Prostate gland (tissue), 2 donors: ENCODE measurements around the gene HS1BP3. TPM values are rescaled to one million over a fixed set of nuclear protein-coding genes. Genes with fewer than 3 reads are reported as not detected.
A peak's percentile ranks its signal among the peaks of the same experiment; 100 is the strongest.

Source experiments
- DNase-seq: peaks from one replicate; pipeline ENCODE4 v3.0.0-alpha.2; 2019; ENCODE audit warnings: low spot score
- H3K27ac ChIP-seq, 2 donors: fragments of 200-600 bp; sonication (generic); 2 replicates each; pipeline ENCODE4 v1.5.1; 2017 to 2019
- H3K27me3 ChIP-seq: fragments of 200-600 bp; sonication (generic); replicated peaks from 2 replicates; pipeline ENCODE4 v1.5.1; 2019; ENCODE audit not compliant: insufficient read depth
- H3K36me3 ChIP-seq, 2 donors: fragments of 200-600 bp; sonication (generic); 1 replicate in 1 of 2; 2 replicates in 1 of 2; pipeline versions ENCODE4 v1.5.1 to v1.8.1; 2017 to 2019
- H3K4me1 ChIP-seq: fragments of 200-600 bp; sonication (generic); replicated peaks from 2 replicates; pipeline ENCODE4 v1.5.1; 2019
- H3K4me3 ChIP-seq, 2 donors: fragments of 200-600 bp; sonication (generic); 2 replicates each; pipeline ENCODE4 v1.5.1; 2017 to 2019
- H3K9me3 ChIP-seq: fragments of 200-600 bp; sonication (generic); 2 replicates; pipeline ENCODE4 v1.5.1; 2017
- CTCF ChIP-seq, 4 experiments: fragments of 200-600 bp in 2 of 4; fragments of 450-650 bp in 2 of 4; sonication (generic) in 2 of 4; IDR thresholded peaks; 1 replicate in 3 of 4; 2 replicates in 1 of 4; pipeline ENCODE4 v1.5.1; 2016 to 2019; ENCODE audit warnings: antibody characterized with exemption in 4 of 4, mild to moderate bottlenecking in 2 of 4, moderate library complexity in 2 of 4
- POLR2A ChIP-seq: fragments of 450-650 bp; IDR thresholded peaks from one replicate; pipeline ENCODE4 v1.6.1; 2016; ENCODE audit warnings: antibody characterized with exemption, mild to moderate bottlenecking
- POLR2AphosphoS5 ChIP-seq: sonication (generic); formaldehyde crosslinking; IDR thresholded peaks from one replicate; pipeline ENCODE4 v1.6.1; 2017; ENCODE audit warnings: antibody characterized with exemption
- WGBS: methylation state at CpG from one replicate; pipeline ENCODE4 v1.1.5; 2018; 5-methylcytosine and 5-hydroxymethylcytosine counted together
- intact Hi-C: fragments of 100-400 bp; cut with DNase I; formaldehyde crosslinking; loops from one replicate; pipeline ENCODE4 v1.14.2; 2022
- total RNA-seq, 2 donors: library from RNA; depleted of rRNA; stranded (reverse); fragments of >200 nt; gene quantifications; one replicate each; pipeline ENCODE4 v1.1.0, GENCODE V29; 2016

HS1BP3 gene
- total RNA-seq, 2 donors from 2014 or later = 29.9 to 39.4 TPM

GRCh38 chr2:20666005-20666303 lies 15.1 kb upstream of the HS1BP3 start:
- Histone ChIP-seq H3K9me3 (no peaks in the 10 kb centered on the region), H3K27ac (peak overlapping the region; percentile 65 to 71), H3K4me3 (peak overlapping the region; percentile 41 to 45), H3K4me1 (peaks cover 5% of the 10 kb centered on the region), H3K36me3 (no peaks in the 10 kb centered on the region), H3K27me3 (peaks cover 10% of the 10 kb centered on the region)
- WGBS = 3% methylated on average over 34 of the region's 34 CpGs
- DNase-seq = no peak
- intact Hi-C loops = no loop called here
- no peak for TF ChIP-seq POLR2A
- no peak for TF ChIP-seq POLR2AphosphoS5
- no peak for TF ChIP-seq CTCF (IDR thresholded peaks at IDR 0.05)

- H3K4me1 ChIP-seq = peaks cover 5% of the 10 kb centered on the region
- WGBS = 29% methylated on average over 49 of the region's 49 CpGs
These were observed 14.5 kb upstream of the HS1BP3 start for GRCh38 chr2:20665243-20666004.

GRCh38 chr2:20664431-20665242 lies 13.7 kb upstream of the HS1BP3 start:
- intact Hi-C loops = loop anchor here (5.0 kb wide), 2 partner anchors 253 to 453 kb away; no protein-coding TSS in a partner anchor
- DNase-seq = no peak

More at GRCh38 chr2:20665243-20666004, 14.5 kb upstream of the HS1BP3 start:
- intact Hi-C loops = no loop called here
- no peaks in the 10 kb centered on the region for H3K9me3 ChIP-seq
- H3K36me3 ChIP-seq = no peaks in the 10 kb centered on the region
- peaks cover 6% of the 10 kb centered on the region for H3K27me3 ChIP-seq
- peak overlapping the region; percentile 41 to 45 for H3K4me3 ChIP-seq
- DNase-seq = no peak
- TF ChIP-seq POLR2A (no peak), POLR2AphosphoS5 (no peak), CTCF (IDR thresholded peaks at IDR 0.05) (no peak)
- H3K27ac ChIP-seq = peak overlapping the region; percentile 65 to 71

GRCh38 chr2:20664071-20664390 lies 13.1 kb upstream of the HS1BP3 start:
- Histone ChIP-seq H3K4me1 (peaks cover 7% of the 10 kb centered on the region), H3K4me3 (no peak overlapping the region), H3K27me3 (peaks cover 2% of the 10 kb centered on the region), H3K9me3 (no peaks in the 10 kb centered on the region), H3K36me3 (no peaks in the 10 kb centered on the region), H3K27ac (no peak overlapping the region)
- no peak for DNase-seq
- intact Hi-C loops = loop anchor here (5.0 kb wide), 2 partner anchors 253 to 453 kb away; no protein-coding TSS in a partner anchor
- TF ChIP-seq POLR2AphosphoS5 = no peak
- TF ChIP-seq POLR2A = no peak
- no peak for TF ChIP-seq CTCF (IDR thresholded peaks at IDR 0.05)
- WGBS = 76% methylated on average over 2 of the region's 2 CpGs

More at GRCh38 chr2:20664431-20665242, 13.7 kb upstream of the HS1BP3 start:
- peaks cover 5% of the 10 kb centered on the region for H3K4me1 ChIP-seq
- H3K27me3 ChIP-seq = peaks cover 4% of the 10 kb centered on the region
- TF ChIP-seq POLR2AphosphoS5 (no peak), CTCF (IDR thresholded peaks at IDR 0.05) (no peak), POLR2A (no peak)
- WGBS = 43% methylated on average over 17 of the region's 17 CpGs
- no peaks in the 10 kb centered on the region for H3K36me3 ChIP-seq
- H3K9me3 ChIP-seq = no peaks in the 10 kb centered on the region
- no peak overlapping the region for H3K27ac ChIP-seq
- H3K4me3 ChIP-seq = no peak overlapping the region
